ENCODE data around the gene ZFPM1. TPM values are rescaled to one million over a fixed set of nuclear protein-coding genes. Genes with fewer than 3 reads are reported as not detected.

ZFPM1 gene
- total RNA-seq, 1 experiment from 2014 or later, result 14.6 TPM

DNA sequence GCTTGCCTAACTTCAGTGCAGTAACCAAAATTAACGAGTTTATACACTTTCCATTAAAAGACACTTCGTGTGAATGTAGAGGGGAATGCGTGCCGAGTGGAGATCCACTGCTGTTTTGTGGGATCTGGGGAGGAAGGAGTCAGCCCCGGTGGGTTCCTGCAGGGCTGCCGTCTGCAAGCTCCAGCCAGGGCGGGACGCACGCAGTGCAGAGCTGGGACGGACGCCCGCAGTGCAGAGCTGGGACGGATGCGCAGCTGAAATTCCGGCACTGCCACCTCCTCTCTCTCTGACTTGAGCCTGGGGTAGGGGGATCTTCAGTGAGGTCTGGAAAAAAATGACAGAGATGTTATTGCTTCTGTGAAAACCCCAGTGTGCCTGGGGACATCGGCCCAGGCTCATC, 100.7 kb downstream of the ZFPM1 start:
- no peak overlapping the region for H3K9ac ChIP-seq (ENCODE audit: low read length)
- intact Hi-C loops (cut with micrococcal nuclease), result no loop called here
- no peaks in the 10 kb centered on the region for H3K9me2 ChIP-seq (ENCODE audit: insufficient read depth)
- no peak overlapping the region for H3K4me2 ChIP-seq (ENCODE audit: low read length)
- H2AFZ ChIP-seq (ENCODE audit: low read depth, low read length, poor library complexity, severe bottlenecking), result no peak overlapping the region
- H3K36me3 ChIP-seq (ENCODE audit: control insufficient read depth in 1 of 2, insufficient read depth in 2 of 2, low read length in 2 of 2), result no peaks in the 10 kb centered on the region
- H3K4me1 ChIP-seq (ENCODE audit: control insufficient read depth in 1 of 2, insufficient read depth in 2 of 2, low read length in 2 of 2), result peaks cover 0 to 2% of the 10 kb centered on the region in 2 experiments; a peak in 2 of 4 replicates
- no peak overlapping the region for H3K27ac ChIP-seq (ENCODE audit: low read depth, low read length)
- H4K20me1 ChIP-seq (ENCODE audit: insufficient read depth), result no peaks in the 10 kb centered on the region
- POLR2A ChIA-PET, result no interaction called here
- TF ChIP-seq POLR2AphosphoS5 (IDR thresholded peaks at IDR 0.05; ENCODE audit: low read depth, low read length), result no peak
- TF ChIP-seq ELF1 (IDR thresholded peaks at IDR 0.05; ENCODE audit: borderline replicate concordance, low read depth), result no peak
- no peak for TF ChIP-seq TCF7L2 (IDR thresholded peaks at IDR 0.05; ENCODE audit: borderline replicate concordance, extremely low read depth, insufficient read depth, insufficient read length)
- no peak for TF ChIP-seq FOSL1 (IDR thresholded peaks at IDR 0.05; ENCODE audit: low read depth)
- TF ChIP-seq CBX3 (IDR thresholded peaks at IDR 0.05; ENCODE audit: low read depth), result no peak
- TF ChIP-seq CEBPB (IDR thresholded peaks at IDR 0.05; ENCODE audit: low read depth), result no peak
- H3K79me2 ChIP-seq (ENCODE audit: insufficient read depth, low read length), result no peaks in the 10 kb centered on the region
- H3K4me3 ChIP-seq (replicated peaks in 1 of 2; ENCODE audit: low read depth in 1 of 2, low read length in 2 of 2), result no peak overlapping the region
- H3K9me3 ChIP-seq (ENCODE audit: control insufficient read depth in 1 of 2, insufficient read depth in 1 of 2, low read depth in 1 of 2, low read length in 2 of 2), result peaks cover 0 to 5% of the 10 kb centered on the region in 2 experiments; a peak in 1 of 4 replicates
- RAD21 ChIA-PET (ENCODE audit: low non-redundant PET in 1 of 2, low total read pairs in 2 of 2, uncharacterized antibody in 2 of 2, unreplicated experiment in 2 of 2), result interaction anchor here in 1 of 2 experiments (0.7 kb wide), 1 partner anchor 9 kb away, joined by 3 read pairs; no protein-coding TSS in a partner anchor
- peaks cover 9% of the 10 kb centered on the region; the same call in 1 of the 2 replicates for H3K27me3 ChIP-seq (ENCODE audit: insufficient read depth, low read length)
- CTCF ChIA-PET, result no interaction called here
- ATAC-seq (no peak), DNase-seq (ENCODE audit: low read depth, low spot score) (no peak)
- BruUV-seq (replicated peaks), result no TSS peak

DNA sequence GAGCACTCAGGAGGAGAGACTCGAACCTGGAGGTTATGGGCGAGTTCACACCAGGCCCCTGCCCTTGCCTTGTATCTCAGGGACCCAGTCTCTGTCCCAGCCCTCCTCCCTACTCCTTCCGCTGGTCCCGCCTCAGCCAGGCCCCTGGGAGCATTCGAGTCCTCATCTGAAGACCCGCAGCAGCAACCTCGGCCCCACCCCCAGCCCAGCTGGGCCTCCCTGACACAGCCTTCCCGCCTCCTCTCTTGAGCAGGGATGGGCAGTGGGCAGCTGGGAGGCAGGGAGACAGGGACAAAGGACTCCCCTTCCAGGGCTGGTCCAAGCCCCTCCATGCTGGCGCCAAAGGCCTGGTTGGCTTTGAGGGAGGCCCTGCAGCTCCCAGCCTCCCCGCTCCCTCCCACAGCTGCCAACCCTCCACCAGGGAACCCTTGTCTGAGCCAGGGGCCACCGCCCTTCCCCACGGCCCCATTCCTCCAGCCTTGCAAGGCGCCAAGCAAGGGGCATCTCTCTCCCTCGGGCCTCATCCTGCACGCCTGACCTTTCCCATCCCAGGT, 101.7 kb downstream of the ZFPM1 start:
- Histone ChIP-seq H3K4me2 (ENCODE audit: low read length) (no peak overlapping the region), H3K36me3 (ENCODE audit: control insufficient read depth in 1 of 2, insufficient read depth in 2 of 2, low read length in 2 of 2) (no peaks in the 10 kb centered on the region), H3K9me3 (ENCODE audit: control insufficient read depth in 1 of 2, insufficient read depth in 1 of 2, low read depth in 1 of 2, low read length in 2 of 2) (peaks cover 0 to 5% of the 10 kb centered on the region in 2 experiments; a peak in 1 of 4 replicates), H3K4me3 (replicated peaks in 1 of 2; ENCODE audit: low read depth in 1 of 2, low read length in 2 of 2) (no peak overlapping the region), H4K20me1 (ENCODE audit: insufficient read depth) (no peaks in the 10 kb centered on the region), H3K27ac (ENCODE audit: low read depth, low read length) (no peak overlapping the region), H2AFZ (ENCODE audit: low read depth, low read length, poor library complexity, severe bottlenecking) (no peak overlapping the region), H3K9me2 (ENCODE audit: insufficient read depth) (no peaks in the 10 kb centered on the region), H3K4me1 (ENCODE audit: control insufficient read depth in 1 of 2, insufficient read depth in 2 of 2, low read length in 2 of 2) (peaks cover 3 to 12% of the 10 kb centered on the region in 2 experiments; a peak in 3 of 4 replicates), H3K79me2 (ENCODE audit: insufficient read depth, low read length) (no peaks in the 10 kb centered on the region), H3K9ac (ENCODE audit: low read length) (no peak overlapping the region), H3K27me3 (ENCODE audit: insufficient read depth, low read length) (peaks cover 9% of the 10 kb centered on the region; the same call in 1 of the 2 replicates)
- BruUV-seq (replicated peaks), result no TSS peak
- RAD21 ChIA-PET (ENCODE audit: low non-redundant PET in 1 of 2, low total read pairs in 2 of 2, uncharacterized antibody in 2 of 2, unreplicated experiment in 2 of 2), result no interaction called here
- DNase-seq (ENCODE audit: low read depth, low spot score) (no peak), ATAC-seq (no peak)
- CTCF ChIA-PET, result interaction anchor here (1.1 kb wide), 1 partner anchor 15 kb away, joined by 3 read pairs; the partner anchor contains the start of gene ZC3H18
- intact Hi-C loops (cut with micrococcal nuclease), result no loop called here
- TF ChIP-seq YY1 (IDR thresholded peaks at IDR 0.05; ENCODE audit: extremely low read depth, insufficient replicate concordance, low read depth, low read length), result no peak
- TF ChIP-seq, protein P1, sequence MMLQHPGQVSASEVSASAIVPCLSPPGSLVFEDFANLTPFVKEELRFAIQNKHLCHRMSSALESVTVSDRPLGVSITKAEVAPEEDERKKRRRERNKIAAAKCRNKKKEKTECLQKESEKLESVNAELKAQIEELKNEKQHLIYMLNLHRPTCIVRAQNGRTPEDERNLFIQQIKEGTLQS (IDR thresholded peaks at IDR 0.05), result no peak
- TF ChIP-seq RAD21 (IDR thresholded peaks at IDR 0.05; ENCODE audit: low read depth), result no peak
- TF ChIP-seq, protein P2, sequence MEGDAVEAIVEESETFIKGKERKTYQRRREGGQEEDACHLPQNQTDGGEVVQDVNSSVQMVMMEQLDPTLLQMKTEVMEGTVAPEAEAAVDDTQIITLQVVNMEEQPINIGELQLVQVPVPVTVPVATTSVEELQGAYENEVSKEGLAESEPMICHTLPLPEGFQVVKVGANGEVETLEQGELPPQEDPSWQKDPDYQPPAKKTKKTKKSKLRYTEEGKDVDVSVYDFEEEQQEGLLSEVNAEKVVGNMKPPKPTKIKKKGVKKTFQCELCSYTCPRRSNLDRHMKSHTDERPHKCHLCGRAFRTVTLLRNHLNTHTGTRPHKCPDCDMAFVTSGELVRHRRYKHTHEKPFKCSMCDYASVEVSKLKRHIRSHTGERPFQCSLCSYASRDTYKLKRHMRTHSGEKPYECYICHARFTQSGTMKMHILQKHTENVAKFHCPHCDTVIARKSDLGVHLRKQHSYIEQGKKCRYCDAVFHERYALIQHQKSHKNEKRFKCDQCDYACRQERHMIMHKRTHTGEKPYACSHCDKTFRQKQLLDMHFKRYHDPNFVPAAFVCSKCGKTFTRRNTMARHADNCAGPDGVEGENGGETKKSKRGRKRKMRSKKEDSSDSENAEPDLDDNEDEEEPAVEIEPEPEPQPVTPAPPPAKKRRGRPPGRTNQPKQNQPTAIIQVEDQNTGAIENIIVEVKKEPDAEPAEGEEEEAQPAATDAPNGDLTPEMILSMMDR (IDR thresholded peaks at IDR 0.05 in 2 of 3, conservative IDR thresholded peaks at IDR 0.05 in 1 of 3; ENCODE audit: borderline replicate concordance in 1 of 3, insufficient read depth in 1 of 3, low read depth in 2 of 3, low read length in 2 of 3), result no peak
- no peak for TF ChIP-seq SRF (IDR thresholded peaks at IDR 0.05; ENCODE audit: low read depth)
- no peak for TF ChIP-seq EZH2 (IDR thresholded peaks at IDR 0.05)
- no peak for TF ChIP-seq SIN3A (IDR thresholded peaks at IDR 0.05; ENCODE audit: low read depth)
- POLR2A ChIA-PET, result no interaction called here

Data from HCT116 (cell line).